ENCODE data around the gene MRPS6.

Gene MRPS6

GRCh38 chr21:34073032-34073748, at the start of gene MRPS6, which contains the start of gene SLC5A3:
Gene MRPS6, plus strand, starts transcription at chr21:34073578. Its CDS starts 123 bp downstream, at chr21:34073701.
Gene SLC5A3, plus strand, starts transcription at chr21:34073578. Its CDS starts 21,621 bp downstream, at chr21:34095199.
- no peaks in the 10 kb centered on the region for H3K9me3 Mint-ChIP-seq
- H3K27ac Mint-ChIP-seq, result peak within 1 kb of the TSS; percentile 89
- ATAC-seq (peak; percentile 84), DNase-seq (ENCODE audit: low spot score in 2 of 2) (peak; percentile 65 to 90)
- peaks cover 44% of the 10 kb centered on the region for H3K4me1 Mint-ChIP-seq
- peak within 1 kb of the TSS; percentile 91 for H3K4me3 Mint-ChIP-seq
- H3K36me3 Mint-ChIP-seq, result peaks cover 46% of the 10 kb centered on the region

DNA sequence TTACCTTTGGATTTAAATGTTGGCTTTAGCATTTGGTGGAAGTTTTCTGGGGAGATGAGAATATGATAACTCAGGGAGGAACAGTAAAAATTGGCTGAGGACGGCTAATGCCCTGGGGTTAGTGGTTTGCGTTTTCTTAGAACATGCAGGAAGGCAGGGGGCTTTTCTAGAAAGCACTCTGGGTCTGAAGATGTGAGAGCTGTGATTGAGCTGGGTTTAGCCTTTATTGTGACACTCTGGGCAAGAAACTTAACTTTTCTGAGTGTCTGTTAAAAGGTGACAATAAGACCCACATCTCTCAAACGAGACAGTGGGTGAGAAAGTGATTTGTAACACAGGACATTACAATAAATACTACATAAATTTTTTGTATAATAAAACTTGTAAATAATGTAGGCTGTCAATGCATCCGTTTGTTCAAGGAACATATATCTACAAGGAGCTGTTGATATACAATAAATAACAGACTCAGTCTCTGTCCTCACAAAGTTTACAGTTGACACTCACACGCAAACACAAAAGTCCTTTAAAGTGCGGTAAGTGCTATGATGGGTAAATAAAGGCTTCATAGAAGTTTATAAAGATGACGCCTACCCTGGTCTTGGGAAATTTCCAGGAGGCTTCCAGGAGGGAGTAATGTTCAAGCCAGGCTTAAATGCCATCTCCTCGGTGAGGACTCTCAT, 49.5 kb upstream of the MRPS6 start:
- H3K9me3 Mint-ChIP-seq, result no peaks in the 10 kb centered on the region
- peaks cover 4% of the 10 kb centered on the region for H3K4me1 Mint-ChIP-seq
- no peak overlapping the region for H3K27ac Mint-ChIP-seq
- no peak overlapping the region for H3K4me3 Mint-ChIP-seq
- ATAC-seq (peak; percentile 70), DNase-seq (ENCODE audit: low spot score in 2 of 2) (no peak)
- H3K36me3 Mint-ChIP-seq, result no peaks in the 10 kb centered on the region

- Mint-ChIP-seq H3K9me3 (no peaks in the 10 kb centered on the region), H3K27ac (no peak overlapping the region), H3K4me1 (peaks cover 5% of the 10 kb centered on the region), H3K4me3 (no peak overlapping the region), H3K36me3 (no peaks in the 10 kb centered on the region)
- DNase-seq (ENCODE audit: low spot score in 2 of 2) (no peak), ATAC-seq (no peak)
Observed at GRCh38 chr21:34024374-34024693, 49.0 kb upstream of the MRPS6 start.

DNA sequence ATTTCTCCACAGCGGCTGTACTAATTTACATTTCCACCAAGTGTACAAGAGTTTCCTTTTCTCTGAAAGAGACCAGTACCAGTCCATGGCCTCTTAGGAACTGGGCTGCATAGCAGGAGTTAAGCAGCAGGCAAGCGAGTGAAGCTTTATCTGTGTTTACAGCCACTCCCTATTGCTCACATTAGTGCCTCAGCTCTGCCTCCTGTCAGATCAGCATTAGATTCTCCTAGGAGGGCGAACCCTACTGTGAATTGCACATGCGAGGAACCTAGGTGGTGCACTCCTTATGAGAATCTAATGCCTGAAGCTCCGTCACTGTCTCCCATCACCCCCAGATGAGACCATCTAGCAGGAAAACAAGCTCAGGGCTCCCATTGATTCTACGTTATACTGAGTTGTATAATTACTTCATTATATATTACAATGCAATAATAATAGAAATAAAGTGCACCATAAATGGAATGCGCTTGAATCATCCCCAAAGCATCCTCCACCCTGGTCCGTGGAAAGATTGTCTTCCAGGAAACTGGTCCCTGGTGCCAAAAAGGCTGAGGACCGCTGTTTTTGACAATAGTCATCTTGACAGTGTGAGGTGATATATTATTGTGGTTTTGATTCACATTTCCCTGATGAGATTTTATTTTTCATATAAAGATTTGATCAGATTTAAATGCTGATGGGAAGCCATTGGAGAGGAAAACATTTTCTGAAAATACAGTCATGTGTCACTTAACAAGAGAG, 45.5 kb upstream of the MRPS6 start:
- peaks cover 6% of the 10 kb centered on the region for H3K36me3 Mint-ChIP-seq
- H3K27ac Mint-ChIP-seq, result no peak overlapping the region
- ATAC-seq (no peak), DNase-seq (ENCODE audit: low spot score in 2 of 2) (no peak)
- peaks cover 35% of the 10 kb centered on the region for H3K4me1 Mint-ChIP-seq
- H3K9me3 Mint-ChIP-seq, result peaks cover 2% of the 10 kb centered on the region
- no peak overlapping the region for H3K4me3 Mint-ChIP-seq

- ATAC-seq, result peak; percentile 99
- H3K9me3 Mint-ChIP-seq, result peaks cover 2% of the 10 kb centered on the region
- peak; percentile 45 to 73 for DNase-seq (ENCODE audit: low spot score in 2 of 2)
- peak overlapping the region; percentile 34 for H3K4me3 Mint-ChIP-seq
- peak overlapping the region; percentile 57 for H3K27ac Mint-ChIP-seq
- H3K4me1 Mint-ChIP-seq, result peaks cover 41% of the 10 kb centered on the region
- H3K36me3 Mint-ChIP-seq, result peaks cover 6% of the 10 kb centered on the region
Observed at GRCh38 chr21:34029743-34030528, 43.4 kb upstream of the MRPS6 start.

DNA sequence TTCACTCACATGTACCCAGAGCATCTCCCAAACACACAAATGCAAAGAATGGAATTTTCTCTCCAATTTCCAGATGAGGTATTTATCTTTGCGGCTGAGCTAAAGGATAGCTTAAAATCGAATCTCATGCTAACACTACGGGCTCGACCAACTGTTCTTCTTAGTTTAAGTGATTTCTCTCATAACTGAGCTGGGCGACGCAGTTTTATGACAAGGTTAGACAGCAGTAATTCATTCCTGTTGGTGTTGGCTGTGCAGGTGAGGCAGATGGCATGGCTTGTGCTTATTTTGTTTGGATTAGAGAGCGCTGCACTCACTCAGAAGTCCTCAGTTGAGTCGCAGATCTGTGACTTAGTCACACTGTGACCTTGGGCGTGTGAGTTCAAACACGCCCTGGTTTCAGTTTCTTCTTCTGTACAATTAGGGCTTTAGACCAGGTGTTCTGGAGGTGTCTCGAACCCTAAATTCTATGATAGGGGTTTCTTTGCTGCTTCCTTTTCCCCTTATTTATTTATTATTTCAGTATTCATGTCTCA, 41.5 kb upstream of the MRPS6 start:
- Mint-ChIP-seq H3K9me3 (peaks cover 2% of the 10 kb centered on the region), H3K4me1 (peaks cover 41% of the 10 kb centered on the region), H3K4me3 (peak overlapping the region; percentile 8), H3K27ac (no peak overlapping the region), H3K36me3 (peaks cover 6% of the 10 kb centered on the region)
- peak; percentile 48 for ATAC-seq
- DNase-seq (ENCODE audit: low spot score in 2 of 2), result no peak

- ATAC-seq, result no peak
- H3K27ac Mint-ChIP-seq, result no peak overlapping the region
- H3K4me1 Mint-ChIP-seq, result peaks cover 36% of the 10 kb centered on the region
- H3K4me3 Mint-ChIP-seq, result no peak overlapping the region
- peaks cover 6% of the 10 kb centered on the region for H3K36me3 Mint-ChIP-seq
- no peak for DNase-seq (ENCODE audit: low spot score in 2 of 2)
- peaks cover 2% of the 10 kb centered on the region for H3K9me3 Mint-ChIP-seq
Observed at GRCh38 chr21:34034369-34035014, 38.9 kb upstream of the MRPS6 start.

GRCh38 chr21:34035619-34036354, 37.6 kb upstream of the MRPS6 start:
- H3K36me3 Mint-ChIP-seq, result no peaks in the 10 kb centered on the region
- no peak for DNase-seq (ENCODE audit: low spot score in 2 of 2)

GRCh38 chr21:34037009-34037795, 36.2 kb upstream of the MRPS6 start:
- no peaks in the 10 kb centered on the region for H3K36me3 Mint-ChIP-seq
- H3K9me3 Mint-ChIP-seq, result no peaks in the 10 kb centered on the region
- DNase-seq (ENCODE audit: low spot score in 2 of 2) (peak in 1 of 2 donors; percentile 35), ATAC-seq (no peak)
- H3K4me1 Mint-ChIP-seq, result peaks cover 13% of the 10 kb centered on the region
- H3K4me3 Mint-ChIP-seq, result no peak overlapping the region
- no peak overlapping the region for H3K27ac Mint-ChIP-seq

More at GRCh38 chr21:34035619-34036354, 37.6 kb upstream of the MRPS6 start:
- Mint-ChIP-seq H3K4me1 (peaks cover 27% of the 10 kb centered on the region), H3K9me3 (peaks cover 2% of the 10 kb centered on the region), H3K27ac (no peak overlapping the region), H3K4me3 (no peak overlapping the region)
- ATAC-seq, result no peak

- no peak overlapping the region for H3K4me3 Mint-ChIP-seq
- no peak overlapping the region for H3K27ac Mint-ChIP-seq
- ATAC-seq, result no peak
- H3K36me3 Mint-ChIP-seq, result no peaks in the 10 kb centered on the region
- no peaks in the 10 kb centered on the region for H3K9me3 Mint-ChIP-seq
- no peak for DNase-seq (ENCODE audit: low spot score in 2 of 2)
- peaks cover 4% of the 10 kb centered on the region for H3K4me1 Mint-ChIP-seq
Observed at GRCh38 chr21:34039678-34040382, 33.5 kb upstream of the MRPS6 start.

DNA sequence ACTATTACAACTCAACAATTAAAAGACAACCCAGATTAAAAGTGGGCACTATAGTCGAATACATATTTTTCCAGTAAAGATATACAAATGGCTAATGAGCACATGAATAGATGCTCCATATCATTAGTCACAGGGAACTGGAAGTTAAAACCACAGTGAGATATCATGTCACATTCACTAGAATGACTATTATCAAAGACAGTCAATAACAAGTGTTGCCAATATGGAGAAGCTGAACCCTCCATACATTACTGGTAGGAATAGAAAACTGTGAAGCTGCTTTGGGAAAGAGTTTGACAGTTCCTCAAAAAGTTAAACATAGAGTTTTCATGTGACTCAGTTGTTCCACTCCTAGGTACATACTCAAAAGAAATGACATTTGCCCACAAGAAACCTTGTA, 30.6 kb upstream of the MRPS6 start:
- H3K4me1 Mint-ChIP-seq, result peaks cover 18% of the 10 kb centered on the region
- no peaks in the 10 kb centered on the region for H3K36me3 Mint-ChIP-seq
- H3K4me3 Mint-ChIP-seq, result no peak overlapping the region
- DNase-seq (ENCODE audit: low spot score in 2 of 2) (no peak), ATAC-seq (peak; percentile 54)
- no peak overlapping the region for H3K27ac Mint-ChIP-seq
- no peaks in the 10 kb centered on the region for H3K9me3 Mint-ChIP-seq

- no peak for DNase-seq (ENCODE audit: low spot score in 2 of 2)
- Mint-ChIP-seq H3K36me3 (no peaks in the 10 kb centered on the region), H3K4me3 (no peak overlapping the region), H3K9me3 (no peaks in the 10 kb centered on the region), H3K27ac (no peak overlapping the region), H3K4me1 (peaks cover 18% of the 10 kb centered on the region)
- no peak for ATAC-seq
Observed at GRCh38 chr21:34043333-34043732, 30.0 kb upstream of the MRPS6 start.

DNA sequence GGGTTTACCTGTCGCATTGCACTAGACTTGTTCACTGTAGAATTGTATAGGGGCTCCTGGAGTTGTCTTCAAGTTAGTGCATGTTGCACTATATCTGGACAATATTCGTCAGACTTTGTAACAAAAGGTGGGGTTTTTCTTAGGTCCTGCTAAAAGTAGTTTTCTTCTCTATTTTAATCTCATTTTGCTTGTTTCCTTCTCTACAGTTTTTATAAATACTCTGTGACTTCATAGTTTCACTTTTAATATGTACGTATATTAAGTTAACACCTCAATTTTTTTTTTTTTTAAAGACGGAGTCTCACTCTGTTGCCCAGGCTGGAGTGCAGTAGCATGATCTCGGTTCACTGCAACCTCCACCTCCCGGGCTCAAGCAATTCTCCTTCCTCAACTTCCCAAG, 26.5 kb upstream of the MRPS6 start:
- H3K36me3 Mint-ChIP-seq, result no peaks in the 10 kb centered on the region
- peak overlapping the region; percentile 41 for H3K4me3 Mint-ChIP-seq
- no peaks in the 10 kb centered on the region for H3K9me3 Mint-ChIP-seq
- peak overlapping the region; percentile 30 for H3K27ac Mint-ChIP-seq
- ATAC-seq (peak; percentile 63), DNase-seq (ENCODE audit: low spot score in 2 of 2) (no peak)
- peaks cover 18% of the 10 kb centered on the region for H3K4me1 Mint-ChIP-seq
